CD1c-positive myeloid dendritic cell (primary cell): Measurements from ENCODE around the gene FLYWCH2.
A peak's percentile ranks its signal among the peaks of the same experiment; 100 is the strongest.

Experiments
- DNase-seq: peaks from one replicate; pipeline ENCODE4 v3.0.0-alpha.2; 2016; ENCODE audit errors: extremely low spot score

Gene FLYWCH2

DNA sequence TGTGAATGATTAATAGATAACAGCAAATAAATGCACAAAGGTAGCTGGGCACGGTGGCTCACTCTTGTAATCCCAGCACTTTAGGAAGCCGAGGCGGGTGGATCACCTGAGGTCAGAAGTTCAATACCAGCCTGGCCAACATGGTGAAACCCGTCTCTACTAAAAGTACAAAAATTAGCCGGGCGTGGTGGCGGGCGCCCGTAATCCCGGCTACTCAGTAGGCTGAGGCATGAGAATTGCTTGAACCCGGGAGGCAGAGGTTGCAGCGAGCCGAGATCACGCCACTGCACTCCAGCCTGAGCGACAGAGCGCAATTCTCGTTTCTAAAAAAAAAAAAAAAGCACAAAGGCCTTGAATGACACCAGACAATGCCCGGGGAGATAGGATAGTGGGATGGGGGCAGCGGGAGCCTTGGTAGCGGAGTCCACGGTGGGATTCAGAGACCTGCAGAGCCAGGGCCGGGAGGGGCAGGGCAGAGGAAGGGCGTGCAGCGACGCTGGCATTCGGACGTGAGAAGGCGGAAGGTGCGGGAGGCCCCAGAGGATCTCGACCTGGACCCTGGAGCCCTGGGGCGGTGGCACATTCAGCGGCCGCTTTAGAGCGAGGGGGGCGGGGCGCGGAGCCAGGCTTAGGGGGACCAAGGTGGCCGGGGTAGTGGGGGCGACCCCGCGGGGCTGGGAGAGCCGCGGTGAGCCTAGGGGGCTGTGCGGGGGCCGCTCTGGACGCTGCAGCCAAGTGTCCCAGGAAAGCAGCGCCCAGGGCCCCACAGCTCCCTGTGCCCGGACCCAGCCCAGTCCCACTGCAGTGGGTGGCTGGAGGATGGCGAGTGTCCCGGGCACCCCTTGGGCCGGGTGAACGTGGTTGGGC, 999 bp upstream of the FLYWCH2 start:
- DNase-seq = peak; percentile 47

GRCh38 chr16:2883458-2883908, 468 bp downstream of the FLYWCH2 start:
- no peak for DNase-seq

DNA sequence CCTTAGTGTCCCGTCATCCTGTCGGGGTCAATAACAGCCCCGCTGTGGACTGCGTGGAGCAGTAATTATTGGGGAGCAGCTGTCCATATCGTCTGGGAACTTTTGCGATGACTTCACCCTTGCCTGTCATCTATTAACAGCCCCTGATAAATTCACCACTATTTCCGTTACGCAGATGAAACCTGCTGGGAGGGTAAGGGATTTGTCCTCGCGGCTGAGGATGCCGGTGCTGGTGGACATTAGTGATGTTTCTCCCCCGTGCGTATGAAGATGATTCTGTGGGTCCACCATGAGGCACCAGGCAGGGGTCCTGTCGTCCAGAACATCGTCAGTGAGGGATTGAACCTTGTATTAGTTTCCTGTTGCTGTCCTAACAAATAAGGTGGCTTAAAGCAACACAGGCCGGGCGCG, 1.0 kb downstream of the FLYWCH2 start:
- no peak for DNase-seq

DNA sequence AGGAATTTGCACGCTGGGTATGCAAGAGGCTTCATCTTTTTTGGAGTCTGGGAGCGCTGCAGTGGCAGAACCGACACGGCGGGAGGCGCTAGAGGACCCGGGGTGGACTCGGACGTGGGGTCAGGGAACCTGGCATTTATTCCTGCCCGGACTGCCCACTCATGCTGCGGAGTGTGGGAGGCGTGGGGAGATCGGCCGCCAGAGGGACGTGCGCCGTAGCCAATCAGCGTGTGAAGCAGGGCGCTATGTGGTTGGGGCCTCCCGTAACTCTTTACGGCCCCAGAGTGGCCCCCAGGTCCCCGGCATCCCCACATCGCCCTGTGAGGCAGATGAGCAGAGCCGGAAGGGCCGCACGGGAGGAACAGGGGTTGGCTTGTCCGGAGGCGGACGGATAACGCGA, 11.2 kb downstream of the FLYWCH2 start:
- no peak for DNase-seq

GRCh38 chr16:2895813-2896212, 12.8 kb downstream of the FLYWCH2 start:
- DNase-seq = no peak

DNA sequence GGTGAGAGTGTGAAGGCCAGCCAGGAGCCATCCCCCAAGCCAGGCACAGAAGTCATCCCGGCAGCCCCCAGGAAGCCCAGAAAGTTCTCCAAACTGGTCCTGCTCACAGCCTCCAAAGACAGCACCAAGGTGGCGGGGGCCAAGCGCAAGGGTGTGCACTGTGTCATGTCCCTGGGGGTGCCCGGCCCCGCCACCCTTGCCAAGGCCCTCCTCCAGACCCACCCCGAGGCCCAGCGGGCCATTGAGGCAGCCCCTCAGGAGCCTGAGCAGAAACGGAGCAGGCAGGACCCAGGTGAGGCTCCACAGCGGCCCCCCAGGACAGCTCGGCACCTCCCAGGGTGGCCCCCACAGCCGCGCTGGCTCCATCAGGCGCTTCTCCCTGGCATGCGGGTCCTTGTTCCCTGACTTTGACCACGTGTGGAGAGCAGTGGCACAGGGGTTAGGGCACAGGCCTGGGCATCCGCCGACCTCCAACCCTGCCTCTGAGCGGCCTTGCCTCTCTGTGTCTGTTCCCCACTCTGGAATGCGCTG, 13.5 kb downstream of the FLYWCH2 start:
- no peak for DNase-seq

DNA sequence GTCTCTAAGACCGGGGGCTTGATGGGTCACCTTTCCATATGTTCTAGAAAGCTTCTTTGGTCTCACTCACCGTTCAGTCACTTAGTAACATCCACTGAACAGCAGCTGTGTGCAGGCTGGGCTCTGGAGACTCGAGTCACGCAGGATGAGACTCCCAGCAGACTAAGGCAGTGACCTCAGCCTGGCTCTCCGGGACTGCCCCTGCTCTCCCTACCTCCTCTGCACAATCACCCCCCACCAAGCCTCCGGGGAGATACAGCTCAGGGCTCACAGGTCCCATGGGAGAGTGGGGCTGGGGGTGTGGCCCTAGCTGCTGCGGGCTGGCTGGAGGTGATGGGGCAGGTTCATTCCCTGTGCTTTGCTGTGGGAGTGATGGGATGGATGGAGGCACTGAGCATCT, 14.1 kb downstream of the FLYWCH2 start:
- no peak for DNase-seq

- DNase-seq = no peak
Measured at GRCh38 chr16:2898831-2899563, 16.0 kb downstream of the FLYWCH2 start.

DNA sequence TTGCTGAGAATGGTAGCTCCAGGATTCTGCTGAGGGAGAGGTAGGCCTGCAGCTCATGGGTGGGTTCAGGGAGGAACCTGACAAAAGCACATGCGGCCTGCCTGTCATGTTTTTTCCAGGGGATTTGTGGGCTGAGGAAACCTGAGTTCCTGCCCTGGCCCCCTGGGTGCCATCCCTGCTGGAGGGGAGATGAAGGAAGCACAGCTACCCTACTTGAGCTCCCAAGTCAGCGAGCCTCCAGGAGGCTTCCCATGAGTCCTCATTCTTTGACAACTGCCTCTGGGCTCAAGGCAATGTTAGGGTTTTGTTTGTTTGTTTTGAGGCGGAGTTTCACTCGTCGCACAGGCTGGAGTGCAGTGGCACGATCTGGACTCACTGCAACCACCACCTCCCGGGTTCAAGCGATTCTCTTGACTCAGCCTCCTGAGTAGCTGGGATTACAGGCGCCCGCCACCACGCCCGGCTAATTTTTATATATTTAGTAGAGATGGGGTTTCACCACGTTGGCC, 16.6 kb downstream of the FLYWCH2 start:
- no peak for DNase-seq

DNA sequence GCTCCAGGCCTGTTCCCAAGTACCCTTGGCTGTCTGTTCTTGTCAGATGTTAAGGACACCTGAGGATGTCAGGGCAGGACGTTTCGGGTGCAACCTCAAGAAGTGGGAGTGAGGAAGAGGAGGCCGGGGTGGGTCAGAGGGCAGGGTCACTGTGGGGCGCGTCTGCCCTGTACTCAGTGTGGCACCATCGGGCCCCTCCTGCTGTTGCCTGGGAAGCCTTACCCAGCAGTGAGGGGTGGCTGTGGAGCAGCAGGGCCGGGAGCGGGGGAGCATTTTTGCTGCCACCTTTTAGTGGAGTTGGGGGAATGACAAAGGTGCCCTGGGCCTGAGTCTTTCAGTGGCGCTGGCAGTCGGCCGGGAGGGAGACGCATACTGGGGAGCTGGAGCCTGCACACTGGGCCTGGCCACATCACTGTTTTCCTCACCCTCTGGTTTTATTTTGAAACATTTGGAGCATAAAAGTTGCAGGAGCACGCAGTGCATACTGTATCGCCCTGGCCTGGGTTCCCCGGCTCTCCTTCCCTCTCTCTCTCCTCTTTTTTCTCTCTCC, 17.6 kb downstream of the FLYWCH2 start:
- DNase-seq = no peak

- DNase-seq = no peak
Measured at GRCh38 chr16:2902337-2903130, 19.5 kb downstream of the FLYWCH2 start.

DNA sequence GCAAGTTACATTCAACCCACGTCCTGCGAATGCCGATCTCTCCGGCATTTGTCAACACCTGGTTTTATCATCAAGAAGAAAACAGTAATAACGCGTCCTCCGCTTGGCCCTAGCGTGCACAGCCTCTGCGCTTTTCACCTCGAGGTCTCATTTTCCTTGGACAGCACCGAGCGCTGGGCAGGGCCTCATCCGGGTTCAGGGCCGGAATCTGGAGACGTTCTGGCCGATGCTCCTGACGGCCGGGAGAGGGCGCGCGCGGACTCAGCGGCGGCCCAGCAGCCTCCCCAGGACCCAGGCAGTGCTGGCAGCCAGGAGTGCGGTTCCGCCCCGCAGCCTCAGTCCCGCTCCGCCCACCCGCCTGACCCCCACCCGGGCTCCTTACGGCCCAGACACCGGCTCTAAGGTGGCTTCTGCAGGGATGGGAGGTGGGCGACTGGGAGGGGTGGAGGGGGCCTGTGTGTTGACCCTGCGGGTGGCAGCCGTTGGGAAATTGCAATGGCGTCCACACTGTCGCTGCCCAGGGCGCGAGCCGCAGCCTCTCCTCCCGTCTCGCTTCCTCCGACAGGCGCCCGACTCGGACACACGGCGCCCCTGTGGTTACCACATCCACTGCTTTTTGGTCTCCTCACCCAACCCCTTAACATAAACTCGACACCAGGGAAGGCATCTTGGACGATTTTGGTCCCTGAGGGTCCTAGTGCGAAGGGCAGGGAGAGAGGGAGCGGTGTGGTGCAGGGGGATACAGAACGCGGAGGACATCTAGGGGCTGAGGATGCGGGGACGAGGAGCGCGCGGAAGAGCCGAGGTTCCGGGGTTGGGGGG, 21.3 kb downstream of the FLYWCH2 start:
- peak; percentile 91 for DNase-seq

DNA sequence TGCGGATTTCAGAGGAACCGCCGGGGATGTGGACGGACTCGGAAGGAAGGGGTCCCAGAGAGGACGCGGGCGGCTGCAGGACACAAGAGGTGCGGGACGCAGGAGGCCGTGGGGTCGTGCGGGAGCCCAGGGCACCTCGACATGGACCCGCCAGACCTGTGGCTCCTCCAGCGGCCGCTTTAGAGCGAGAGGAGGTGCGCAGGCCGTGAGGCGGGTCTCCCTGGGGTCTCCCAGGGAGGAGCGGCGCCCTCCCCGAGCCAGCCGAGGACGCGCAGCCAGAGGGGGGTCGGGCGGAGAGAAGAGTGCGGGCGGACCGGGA, 21.9 kb downstream of the FLYWCH2 start:
- no peak for DNase-seq

- peak; percentile 99 for DNase-seq
Measured at GRCh38 chr16:2905241-2905987, 22.4 kb downstream of the FLYWCH2 start.

DNA sequence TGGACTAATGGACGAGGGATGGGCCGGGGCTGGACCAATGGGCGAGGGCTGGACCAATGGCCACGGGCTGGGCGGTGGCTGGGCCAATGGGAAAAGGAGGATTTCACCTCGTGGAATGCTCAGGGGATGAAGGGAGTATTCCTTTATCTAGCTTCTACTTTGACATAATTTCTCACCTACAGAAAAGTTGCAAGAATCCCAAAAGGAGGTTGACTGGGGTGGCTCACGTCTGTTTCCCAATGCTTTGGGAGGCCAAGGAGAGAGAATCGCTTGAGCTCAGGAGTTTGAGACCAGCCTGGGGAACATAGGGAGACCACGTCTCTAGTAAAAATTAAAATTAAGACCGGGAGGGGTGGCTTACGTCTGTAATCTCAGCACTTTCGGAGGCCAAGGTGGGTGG, 23.0 kb downstream of the FLYWCH2 start:
- no peak for DNase-seq

DNA sequence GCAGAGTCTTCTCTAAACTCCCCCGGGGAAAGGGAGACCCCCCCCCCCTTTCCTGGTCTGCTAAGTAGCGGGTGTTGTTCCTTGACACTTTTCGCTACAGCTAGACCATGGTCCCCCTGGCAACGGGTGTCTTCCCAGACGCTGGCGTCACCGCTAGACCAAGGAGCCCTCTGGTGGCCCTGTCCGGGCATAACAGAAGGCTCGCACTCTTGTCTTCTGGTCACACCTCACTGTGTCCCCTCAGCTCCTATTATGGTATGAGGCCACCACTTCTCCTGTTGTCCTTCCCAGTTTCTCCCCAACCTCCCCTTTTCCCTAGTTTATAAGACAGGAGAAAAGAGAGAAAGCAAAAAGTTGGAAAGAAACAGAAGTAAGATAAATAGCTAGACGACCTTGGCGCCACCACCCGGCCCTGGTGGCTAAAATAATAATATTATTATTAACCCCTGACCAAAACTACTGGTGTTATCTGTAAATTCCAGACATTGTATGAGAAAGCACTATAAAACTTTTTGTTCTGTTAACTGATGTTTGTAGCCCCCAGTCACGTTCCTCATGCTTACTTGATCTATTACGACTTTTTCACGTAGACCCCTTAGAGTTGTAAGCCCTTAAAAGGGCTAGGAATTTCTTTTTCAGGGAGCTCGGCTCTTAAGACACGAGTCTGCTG, 24.2 kb downstream of the FLYWCH2 start:
- peak; percentile 61 for DNase-seq

GRCh38 chr16:2910441-2910969, 27.5 kb downstream of the FLYWCH2 start:
- no peak for DNase-seq

GRCh38 chr16:2911638-2912329, 28.8 kb downstream of the FLYWCH2 start, which contains the start of gene FLYWCH1:
TSS of gene FLYWCH1 (plus strand) at chr16:2911931. CDS start at chr16:2929686, 17,755 bp downstream.
- peak; percentile 99 for DNase-seq
